HCT116 (cell line): ENCODE data around the gene DACH2. TPM values are rescaled to one million over a fixed set of nuclear protein-coding genes. Genes with fewer than 3 reads are reported as not detected.

Experiments
- ATAC-seq: fragments of 200-7000 bp; cut with Tn5 transposase; 2 replicates; pipeline ENCODE4 v1.9.1; 2020; ENCODE audit warnings: mild to moderate bottlenecking, moderate library complexity
- BruUV-seq: library from RNA; stranded (reverse); fragments of 400-500 nt; replicated peaks from 2 replicates; lab custom pipeline; 2021; lab: Mats Ljungman, UMichigan
- CTCF ChIA-PET: fragments of 300-600 bp; sonication (Branson Sonifier 250); formaldehyde crosslinking; loops from one replicate; lab custom pipeline; 2021; ENCODE audit warnings: antibody characterized with exemption; lab: Charles Lee
- POLR2A ChIA-PET: fragments of 300-600, 350-600 bp; sonication (Branson Sonifier 250); formaldehyde crosslinking; loops from one replicate; lab custom pipeline; 2021; ENCODE audit warnings: antibody characterized with exemption; lab: Charles Lee
- RAD21 ChIA-PET, 2 experiments: fragments of 300-600 bp; sonication (Branson Sonifier 250); formaldehyde crosslinking; loops; one replicate each; lab custom pipeline; 2023; ENCODE audit warnings: low total read pairs in 2 of 2; ENCODE audit not compliant: uncharacterized antibody in 2 of 2, unreplicated experiment in 2 of 2, low non-redundant PET in 1 of 2; lab: Charles Lee
- DNase-seq: peaks from one replicate; pipeline ENCODE4 v3.0.0-alpha.2; 2010; ENCODE audit warnings: low read depth, low spot score
- H2AFZ ChIP-seq: fragments of 200-600 bp; shearing (Covaris generic), sonication (generic); 2 replicates; pipeline ENCODE4 v1.6.1; 2017; ENCODE audit warnings: low read depth, mixed run types, mixed read lengths, antibody characterized with exemption, low read length; ENCODE audit not compliant: poor library complexity, severe bottlenecking
- H3K27ac ChIP-seq: 2 replicates; pipeline ENCODE4 v1.5.1; 2012; ENCODE audit warnings: low read depth, low read length
- H3K27me3 ChIP-seq: fragments of 200-600 bp; sonication (generic); 2 replicates; pipeline ENCODE4 v1.6.1; 2016; ENCODE audit warnings: mixed run types, low read length, mixed read lengths; ENCODE audit not compliant: insufficient read depth
- H3K36me3 ChIP-seq, 2 experiments: fragments of 200-500 bp in 1 of 2; fragments of 200-600 bp in 1 of 2; sonication (Bioruptor generic) in 1 of 2; sonication (generic) in 1 of 2; 2 replicates each; pipeline versions ENCODE4 v1.5.1 to v1.6.1; 2014 to 2016; ENCODE audit warnings: low read length in 2 of 2, inconsistent platforms in 1 of 2, mixed read lengths in 1 of 2, mixed run types in 1 of 2; ENCODE audit not compliant: insufficient read depth in 2 of 2, control insufficient read depth in 1 of 2
- H3K4me1 ChIP-seq, 2 experiments: fragments of 200-600 bp in 1 of 2; sonication (generic) in 1 of 2; 2 replicates each; pipeline versions ENCODE4 v1.5.1 to v1.6.1; 2012 to 2017; ENCODE audit warnings: low read length in 2 of 2, inconsistent platforms in 1 of 2, mild to moderate bottlenecking in 1 of 2, mixed read lengths in 1 of 2, mixed run types in 1 of 2, moderate library complexity in 1 of 2; ENCODE audit not compliant: insufficient read depth in 2 of 2, control insufficient read depth in 1 of 2
- H3K4me2 ChIP-seq: fragments of 200-600 bp; sonication (generic); 2 replicates; pipeline ENCODE4 v1.6.1; 2017; ENCODE audit warnings: mixed run types, low read length, mixed read lengths
- H3K4me3 ChIP-seq, 2 experiments: fragments of 200-600 bp in 1 of 2; sonication (generic) in 1 of 2; replicated peaks in 1 of 2; 2 replicates each; pipeline ENCODE4 v1.5.1; 2011 to 2016; ENCODE audit warnings: low read length in 2 of 2, control low read depth in 1 of 2, low read depth in 1 of 2, mild to moderate bottlenecking in 1 of 2, mixed read lengths in 1 of 2, mixed run types in 1 of 2
- H3K79me2 ChIP-seq: fragments of 200-600 bp; sonication (generic); 2 replicates; pipeline ENCODE4 v1.6.1; 2017; ENCODE audit warnings: mild to moderate bottlenecking, mixed run types, low read length, moderate library complexity, mixed read lengths; ENCODE audit not compliant: insufficient read depth
- H3K9ac ChIP-seq: fragments of 200-600 bp; sonication (generic); 2 replicates; pipeline ENCODE4 v1.6.1; 2016; ENCODE audit warnings: low read length, mixed read lengths
- H3K9me2 ChIP-seq: fragments of 200-600 bp; sonication (generic), shearing (Covaris generic); 2 replicates; pipeline ENCODE4 v1.6.1; 2017; ENCODE audit warnings: mixed run types, mild to moderate bottlenecking, moderate library complexity; ENCODE audit not compliant: insufficient read depth
- H3K9me3 ChIP-seq, 2 experiments: fragments of 200-500 bp in 1 of 2; fragments of 200-600 bp in 1 of 2; sonication (Bioruptor generic) in 1 of 2; sonication (generic) in 1 of 2; 2 replicates each; pipeline ENCODE4 v1.6.1; 2014 to 2017; ENCODE audit warnings: low read length in 2 of 2, mixed read lengths in 2 of 2, inconsistent platforms in 1 of 2, low read depth in 1 of 2, mild to moderate bottlenecking in 1 of 2, mixed run types in 1 of 2, moderate library complexity in 1 of 2; ENCODE audit not compliant: control insufficient read depth in 1 of 2, insufficient read depth in 1 of 2
- H4K20me1 ChIP-seq: fragments of 200-600 bp; sonication (generic), shearing (Covaris generic); 2 replicates; pipeline ENCODE4 v1.6.1; 2017; ENCODE audit warnings: mixed run types, mild to moderate bottlenecking, moderate library complexity; ENCODE audit not compliant: insufficient read depth
- CBX3 ChIP-seq: IDR thresholded peaks from 2 replicates; pipeline ENCODE4 v1.6.1; 2012; ENCODE audit warnings: low read depth
- FOSL1 ChIP-seq: IDR thresholded peaks from 2 replicates; pipeline ENCODE4 v1.6.1; 2012; ENCODE audit warnings: low read depth
- JUND ChIP-seq: IDR thresholded peaks from 2 replicates; pipeline ENCODE4 v1.6.1; 2012
- POLR2A ChIP-seq: IDR thresholded peaks from 2 replicates; pipeline ENCODE4 v1.7.0; 2011; ENCODE audit warnings: borderline replicate concordance; ENCODE audit not compliant: insufficient read depth, insufficient read length; ENCODE audit errors: extremely low read depth
- POLR2AphosphoS5 ChIP-seq: IDR thresholded peaks from 2 replicates; pipeline ENCODE4 v1.6.1; 2011; ENCODE audit warnings: mild to moderate bottlenecking, low read depth, low read length, moderate library complexity
- SIN3A ChIP-seq: IDR thresholded peaks from 2 replicates; pipeline ENCODE4 v1.6.1; 2012; ENCODE audit warnings: low read depth
- SP1 ChIP-seq: IDR thresholded peaks from 2 replicates; pipeline ENCODE4 v1.6.1; 2012; ENCODE audit warnings: low read depth
- TCF7L2 ChIP-seq: IDR thresholded peaks from 2 replicates; pipeline ENCODE4 v1.7.0; 2011; ENCODE audit warnings: borderline replicate concordance, inconsistent platforms; ENCODE audit not compliant: insufficient read depth, insufficient read length; ENCODE audit errors: extremely low read depth
- ZFX ChIP-seq: fragments of 450-650 bp; IDR thresholded peaks from 2 replicates; pipeline ENCODE4 v1.6.1; 2017
- ZNF274 ChIP-seq: fragments of 200-500 bp; sonication (Bioruptor generic); IDR thresholded peaks from 2 replicates; pipeline ENCODE4 v1.6.1; 2014; ENCODE audit warnings: mild to moderate bottlenecking, low read depth, low read length, inconsistent platforms
- intact Hi-C: fragments of 100-400 bp; cut with micrococcal nuclease; formaldehyde crosslinking; loops from 2 replicates; pipeline ENCODE4 v1.10.0; 2022
- total RNA-seq: library from RNA; stranded (reverse); gene quantifications from one replicate; pipeline ENCODE4 v1.2.1, GENCODE V29; 2021; ENCODE audit not compliant: unreplicated experiment

The DACH2 gene
- total RNA-seq, 1 experiment from 2014 or later = not detected

DNA sequence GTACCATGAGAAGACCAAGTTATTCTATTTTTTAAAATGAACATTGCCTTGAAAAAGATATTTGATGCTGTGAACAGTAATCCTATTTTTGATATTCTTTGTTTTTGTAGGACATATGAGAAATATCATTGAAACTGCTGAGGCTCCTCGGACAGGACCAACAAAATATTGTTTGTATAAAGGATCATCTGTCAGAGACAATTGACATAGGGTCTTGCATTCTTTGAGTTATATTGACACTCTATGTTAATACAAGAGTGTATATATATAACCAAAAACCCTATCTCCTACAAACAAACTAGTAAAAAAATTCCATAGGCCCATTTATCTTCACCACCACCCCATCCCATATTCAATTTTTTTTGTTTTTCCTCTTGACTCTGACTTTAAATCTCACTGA lies 222.7 kb downstream of the DACH2 start:
- ChIA-PET CTCF (no interaction called here), RAD21 (no interaction called here), POLR2A (no interaction called here)
- Histone ChIP-seq H3K9ac (no peak overlapping the region), H3K4me3 (no peak overlapping the region), H3K27ac (no peak overlapping the region), H2AFZ (no peak overlapping the region), H3K79me2 (no peaks in the 10 kb centered on the region), H3K9me2 (no peaks in the 10 kb centered on the region), H3K27me3 (no peaks in the 10 kb centered on the region), H3K36me3 (no peaks in the 10 kb centered on the region), H3K4me1 (no peaks in the 10 kb centered on the region), H4K20me1 (no peaks in the 10 kb centered on the region), H3K9me3 (no peaks in the 10 kb centered on the region), H3K4me2 (no peak overlapping the region)
- ATAC-seq = no peak
- intact Hi-C loops = no loop called here
- DNase-seq = no peak
- no TSS peak for BruUV-seq
- TF ChIP-seq SP1 = no peak
- TF ChIP-seq ZFX = no peak
- TF ChIP-seq ZNF274 = no peak
- no peak for TF ChIP-seq POLR2A
- no peak for TF ChIP-seq FOSL1
- no peak for TF ChIP-seq SIN3A
- TF ChIP-seq CBX3 = no peak
- no peak for TF ChIP-seq JUND

DNA sequence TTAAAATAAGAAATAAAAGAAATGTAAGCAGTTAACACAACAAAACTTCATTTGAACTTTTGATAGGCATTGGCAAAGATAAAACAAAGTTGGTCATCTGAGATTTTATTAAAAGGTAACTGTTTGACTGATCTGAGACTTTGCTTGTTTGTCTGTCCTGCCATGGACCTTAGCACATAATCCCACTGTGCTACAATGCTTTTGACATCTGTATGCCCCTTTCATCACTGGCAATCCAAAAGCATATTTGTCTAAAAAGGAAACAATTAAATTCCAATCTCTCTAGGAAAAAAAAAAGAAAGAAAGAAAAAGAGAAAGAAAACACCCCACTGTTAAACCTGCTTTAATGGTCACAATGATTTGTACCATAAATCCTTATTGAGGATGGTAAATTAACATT lies 231.0 kb downstream of the DACH2 start:
- Histone ChIP-seq H3K4me3 (no peak overlapping the region), H3K79me2 (no peaks in the 10 kb centered on the region), H3K4me1 (no peaks in the 10 kb centered on the region), H3K9me3 (no peaks in the 10 kb centered on the region), H2AFZ (no peak overlapping the region), H3K4me2 (no peak overlapping the region), H3K9me2 (no peaks in the 10 kb centered on the region), H3K27ac (no peak overlapping the region), H4K20me1 (no peaks in the 10 kb centered on the region), H3K36me3 (no peaks in the 10 kb centered on the region), H3K9ac (no peak overlapping the region), H3K27me3 (no peaks in the 10 kb centered on the region)
- POLR2A ChIA-PET = no interaction called here
- BruUV-seq = no TSS peak
- RAD21 ChIA-PET = no interaction called here
- intact Hi-C loops = no loop called here
- CTCF ChIA-PET = no interaction called here
- ATAC-seq (no peak), DNase-seq (no peak)
- TF ChIP-seq TCF7L2 (no peak), POLR2AphosphoS5 (no peak)
